Cardiac atrium fibroblast (primary cell): ENCODE results near the gene NR1D2. TPM values are rescaled to one million over a fixed set of nuclear protein-coding genes. Genes with fewer than 3 reads are reported as not detected.

Source experiments
- total RNA-seq: library from RNA; depleted of rRNA; stranded (reverse); fragments of >200 nt; gene quantifications from 2 replicates; pipeline ENCODE4 v1.2.3, GENCODE V29; 2015

Gene NR1D2
- total RNA-seq: 6.7 and 7.5 TPM in 2 replicates

GRCh38 chr3:23944861-23945662 lies at the start of gene NR1D2:
Gene NR1D2 (plus strand): TSS chr3:23945286. CDS start chr3:23945579, 293 bp downstream.

GRCh38 chr3:23916886-23917678 lies 28.0 kb upstream of the NR1D2 start, which contains the start of the genes NKIRAS1 and RPL15:
Gene NKIRAS1 (minus strand): TSS chr3:23916990. CDS start chr3:23910904, 6,086 bp downstream.
Gene RPL15 (plus strand): TSS chr3:23917132. CDS start chr3:23917860, 728 bp downstream.

Other genes with a start within 250 kb of the NR1D2 start
- gene UBE2E1, start 139.3 kb upstream of the NR1D2 start, total RNA-seq: 72.2 and 85.2 TPM in 2 replicates
- 10.7 and 11.0 TPM in 2 replicates for gene NKIRAS1, start 28.3 kb upstream of the NR1D2 start, total RNA-seq
- gene RPL15, start 28.2 kb upstream of the NR1D2 start, total RNA-seq: 3,193 and 3,458 TPM in 2 replicates